ENCODE results near the gene TMPRSS2. TPM values are rescaled to one million over a fixed set of nuclear protein-coding genes. Genes with fewer than 3 reads are reported as not detected.

Gene TMPRSS2
- total RNA-seq, 1 donor from 2014 or later, result 0.61 TPM

DNA sequence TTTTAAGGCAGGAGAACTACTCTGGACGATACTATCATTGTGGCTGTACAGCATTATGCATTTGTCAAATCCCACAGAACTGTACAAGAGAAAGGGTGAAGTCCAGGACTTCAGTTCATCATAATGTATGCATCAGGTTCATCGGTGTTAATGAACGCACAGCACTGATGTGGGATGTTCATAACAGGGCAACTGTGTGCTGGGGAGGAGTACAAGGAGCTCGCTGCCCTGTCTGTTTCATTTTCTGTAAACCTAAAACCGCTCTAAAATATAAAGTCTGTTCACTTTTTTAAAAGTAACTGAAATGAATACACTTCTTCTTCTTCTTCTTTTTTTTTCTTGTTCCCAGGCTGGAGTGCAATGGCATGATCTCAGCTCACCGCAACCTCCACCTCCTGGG is 25.0 kb downstream of the TMPRSS2 start:
- DNase-seq (ENCODE audit: low spot score), result no peak

DNA sequence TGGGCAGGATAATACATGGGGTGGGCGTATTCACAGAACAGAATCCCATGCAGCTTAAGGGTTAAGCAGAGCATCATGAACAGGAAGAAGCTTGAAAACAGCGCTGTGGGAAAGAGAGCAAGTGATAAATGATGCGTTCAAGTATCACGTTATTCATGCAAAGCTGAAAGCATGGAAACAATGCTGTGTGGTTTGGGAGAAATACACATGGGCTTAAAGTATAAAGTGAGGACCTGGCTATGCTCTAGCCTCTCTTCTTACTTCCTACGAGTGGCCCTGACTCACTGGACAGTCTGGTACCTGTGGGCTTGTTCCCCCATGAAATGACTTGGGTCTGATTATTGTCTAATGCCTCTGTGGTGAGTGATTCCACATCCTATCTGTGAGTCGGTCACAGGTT is 25.7 kb downstream of the TMPRSS2 start:
- no peak for DNase-seq (ENCODE audit: low spot score)

DNA sequence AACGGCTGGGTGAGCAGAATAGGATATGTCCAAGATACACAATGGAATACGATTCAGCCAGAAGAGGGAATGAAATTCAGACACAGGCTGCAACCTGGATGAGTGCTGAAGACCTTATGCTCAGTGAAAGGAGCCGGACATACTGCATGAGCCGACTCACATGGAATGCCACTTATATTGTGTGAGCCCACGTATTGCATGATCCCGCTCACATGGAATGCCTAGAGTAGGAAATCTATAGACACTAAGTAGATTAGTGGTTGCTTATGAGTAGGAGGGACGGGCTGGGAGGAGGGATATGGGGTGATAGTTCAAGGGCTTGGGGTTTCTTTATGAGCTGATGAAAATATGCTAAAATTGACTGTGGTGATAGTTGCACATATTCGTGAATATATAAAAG is 26.8 kb downstream of the TMPRSS2 start:
- DNase-seq (ENCODE audit: low spot score), result no peak

DNA sequence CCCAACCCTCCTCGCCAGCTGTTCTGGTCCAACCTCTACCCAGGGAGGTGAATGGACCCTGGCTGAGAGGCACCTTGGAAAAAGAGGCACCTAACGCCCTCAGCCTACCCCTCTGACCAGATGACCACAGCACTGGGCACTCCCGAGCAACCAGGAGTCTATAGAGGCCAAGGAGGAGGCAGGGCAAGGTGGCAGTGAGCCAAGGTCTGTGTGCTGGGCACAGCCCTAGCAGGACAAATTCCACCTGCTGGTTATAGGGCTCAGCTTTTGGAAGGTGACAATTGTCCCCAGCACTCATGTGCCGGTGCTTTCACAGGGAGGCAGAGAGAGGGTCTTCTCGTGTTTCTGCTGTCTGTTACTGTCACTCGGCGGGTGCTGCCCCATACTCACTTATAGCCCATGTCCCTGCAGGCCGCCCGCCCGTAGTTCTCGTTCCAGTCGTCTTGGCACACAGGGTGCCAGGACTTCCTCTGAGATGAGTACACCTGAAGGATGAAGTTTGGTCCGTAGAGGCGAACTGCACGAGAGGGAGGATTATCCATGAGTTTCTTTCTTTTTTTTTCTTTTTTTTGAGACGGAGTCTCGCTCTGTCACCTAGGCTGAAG is 27.8 kb downstream of the TMPRSS2 start:
- DNase-seq (ENCODE audit: low spot score), result no peak

DNA sequence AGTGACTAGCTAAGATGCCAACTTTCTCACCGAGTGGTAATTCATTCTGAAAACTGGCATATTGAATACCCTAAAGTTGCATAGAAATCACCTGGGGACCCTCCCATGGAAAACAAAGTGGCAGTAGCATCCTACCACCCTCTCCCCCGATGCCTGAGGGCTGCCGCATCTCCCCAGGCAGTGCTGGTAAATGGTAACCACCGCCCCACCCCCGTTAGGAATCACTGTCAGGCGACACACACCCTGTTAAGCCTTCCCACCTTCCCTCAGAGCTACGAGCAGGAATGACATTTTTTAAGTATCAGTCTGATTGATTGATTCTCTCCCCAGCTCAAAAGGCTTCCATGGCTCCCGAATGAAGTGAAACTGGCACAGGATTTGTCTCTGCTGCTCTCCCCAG is 28.3 kb downstream of the TMPRSS2 start:
- DNase-seq (ENCODE audit: low spot score), result no peak

DNA sequence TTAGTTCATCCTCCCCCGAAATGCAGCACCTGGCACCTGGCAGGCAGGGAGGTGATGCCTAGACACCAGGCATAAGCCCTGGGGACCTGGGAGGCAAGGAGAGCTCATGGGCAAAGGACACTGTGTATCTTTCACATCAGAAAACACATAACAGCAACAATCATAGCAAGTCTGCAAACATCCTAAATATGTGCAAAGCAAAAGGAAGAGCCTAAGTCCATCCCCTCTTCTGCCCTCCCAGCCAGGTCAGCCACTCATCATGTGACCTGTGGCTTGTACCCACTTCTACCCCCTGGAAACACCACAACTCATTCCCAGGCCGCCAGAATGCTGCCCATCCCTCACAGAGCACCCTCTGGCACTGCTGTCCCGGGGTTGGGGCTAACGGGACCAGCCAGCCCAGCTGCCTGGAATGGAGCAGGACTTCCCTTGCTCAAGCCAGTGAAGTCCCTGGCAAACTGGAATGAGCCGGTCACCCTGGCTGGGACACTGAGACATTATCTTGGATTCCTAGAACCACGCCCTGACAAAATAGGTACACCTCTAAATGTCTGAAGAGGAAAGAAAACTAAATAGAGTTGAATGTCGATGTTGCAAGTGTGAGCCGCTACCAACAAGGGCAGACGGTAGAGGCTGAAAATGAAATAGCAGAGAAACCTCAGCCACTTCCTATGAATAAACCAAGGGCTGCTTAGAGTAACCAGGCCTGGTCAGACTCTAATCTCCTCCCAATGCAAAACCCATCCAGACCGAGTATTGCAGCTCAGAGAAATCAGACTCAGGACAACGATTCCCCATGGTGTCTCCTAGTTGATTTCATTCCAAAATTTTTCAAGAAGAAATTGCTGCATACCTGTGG is 29.4 kb downstream of the TMPRSS2 start:
- DNase-seq (ENCODE audit: low spot score), result no peak

DNA sequence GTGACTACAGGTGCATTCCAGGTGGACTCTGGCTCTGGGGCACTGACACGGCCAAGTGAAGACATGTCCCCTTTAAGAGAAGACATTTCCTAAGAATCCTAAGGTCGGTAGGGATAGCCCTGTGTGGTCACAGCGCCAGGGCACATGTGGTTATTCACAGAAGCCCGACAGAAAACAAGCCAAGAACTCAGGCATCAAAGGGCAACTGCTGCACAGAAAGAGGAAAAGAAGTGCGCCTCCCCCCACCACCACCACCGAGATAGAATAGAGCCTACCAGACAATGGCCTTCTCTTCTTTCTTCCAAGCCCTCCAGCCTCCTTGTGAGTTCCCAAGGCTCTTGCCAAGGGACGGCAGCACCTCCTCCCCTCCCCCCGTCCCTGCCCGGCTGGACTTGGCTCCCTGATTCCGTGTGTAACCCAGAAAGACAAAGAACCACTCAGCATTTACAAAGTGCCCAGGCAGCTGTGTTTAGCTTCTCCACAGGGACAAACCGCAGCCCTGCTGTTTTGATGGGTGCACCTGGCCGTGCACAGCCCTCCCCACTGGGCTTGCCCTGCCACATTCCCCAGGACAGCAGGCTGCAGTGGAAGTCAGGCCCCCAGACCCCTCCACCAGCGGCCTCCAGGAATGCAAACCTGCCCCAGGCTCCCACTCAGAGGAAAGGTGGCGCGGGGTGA is 30.2 kb downstream of the TMPRSS2 start:
- DNase-seq (ENCODE audit: low spot score), result no peak

DNA sequence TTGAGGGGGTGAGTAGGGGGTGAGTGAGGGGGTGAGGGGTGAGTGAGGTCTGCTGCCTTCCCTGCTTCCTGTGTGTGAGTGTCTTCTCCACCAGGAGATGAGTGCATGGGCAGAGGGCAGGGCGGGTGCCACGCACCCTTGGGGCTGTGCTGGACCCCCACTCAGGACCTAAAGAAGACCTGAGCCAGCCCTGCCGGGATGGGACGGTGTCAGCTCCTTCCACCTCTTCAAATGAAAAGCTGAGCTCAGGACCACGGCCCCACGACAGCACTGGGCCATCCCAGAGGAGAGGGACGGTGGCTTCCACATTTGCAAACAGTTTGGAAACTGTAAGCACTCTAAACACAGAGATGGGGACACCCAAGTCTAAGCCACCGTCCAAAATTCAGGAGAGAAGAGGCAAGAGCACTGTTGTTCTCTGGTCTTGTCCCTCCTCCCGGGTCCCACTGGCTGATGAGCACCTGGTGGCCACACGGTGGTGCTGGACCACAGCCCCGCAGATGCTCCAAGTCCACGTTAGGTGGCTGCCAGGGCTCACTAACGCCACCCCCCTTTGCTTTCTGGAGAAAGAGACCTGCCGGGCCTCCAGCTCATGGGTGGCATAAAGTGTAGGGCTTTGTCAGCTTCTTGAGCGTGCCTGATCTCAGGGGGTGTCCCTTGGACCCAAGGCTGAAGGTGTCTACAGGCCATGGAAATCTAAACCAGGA is 32.1 kb downstream of the TMPRSS2 start:
- no peak for DNase-seq (ENCODE audit: low spot score)

DNA sequence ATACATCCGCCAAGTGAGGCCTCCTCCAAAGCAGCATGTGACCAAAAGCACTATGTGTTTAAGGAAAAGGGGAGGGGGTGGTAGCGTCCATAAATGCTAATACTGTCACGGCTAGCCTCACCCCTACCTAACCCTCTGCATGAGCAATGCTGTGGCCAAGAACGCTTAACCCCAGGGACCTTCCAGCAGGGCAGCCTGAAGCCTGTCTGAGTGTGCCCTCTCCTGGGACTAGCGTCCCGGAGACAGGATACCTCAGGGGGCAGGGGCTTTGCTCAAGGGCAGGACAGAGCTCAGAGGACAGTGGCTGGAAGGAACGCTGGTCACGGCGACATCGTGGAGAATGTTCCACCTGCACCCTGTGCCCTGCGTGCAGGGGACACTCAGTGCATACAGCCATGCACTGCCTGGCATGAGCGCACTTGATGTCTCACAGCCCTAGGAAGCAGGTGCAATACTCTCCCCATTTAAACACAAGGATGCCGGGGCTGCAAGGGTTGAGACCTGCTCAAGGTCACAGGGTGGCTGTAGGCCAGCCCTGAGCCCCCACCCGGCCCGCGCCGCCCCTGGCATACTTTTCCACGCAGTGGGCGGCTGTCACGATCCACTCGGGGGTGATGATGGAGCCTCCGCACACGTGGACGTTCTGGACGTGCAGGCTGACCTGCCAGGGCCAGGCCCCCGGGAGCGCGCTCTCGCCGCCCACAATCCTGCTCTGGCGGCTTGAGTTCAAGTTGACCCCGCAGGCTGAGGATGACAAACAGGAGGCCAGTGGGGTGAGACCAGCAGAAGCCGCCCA is 35.0 kb downstream of the TMPRSS2 start:
- DNase-seq (ENCODE audit: low spot score), result no peak

DNA sequence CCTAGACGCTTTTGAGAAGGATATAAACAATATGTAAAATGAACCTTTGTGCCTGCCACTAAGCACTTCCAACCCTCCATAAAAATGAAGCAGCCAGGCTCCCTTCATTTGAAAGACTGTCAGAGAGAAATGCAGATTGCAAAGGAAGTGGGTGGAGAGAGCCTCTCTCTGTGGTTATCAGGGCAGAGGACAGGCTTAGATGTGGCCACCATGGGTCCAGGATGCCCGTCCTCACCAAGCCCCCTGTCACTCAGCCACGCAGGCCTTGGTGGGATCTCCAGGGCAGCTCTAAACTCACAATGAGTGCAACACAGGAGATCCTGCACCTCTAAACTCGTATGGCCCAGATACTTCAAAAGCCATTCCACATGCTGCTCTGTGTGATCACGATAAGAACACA is 37.9 kb downstream of the TMPRSS2 start:
- DNase-seq (ENCODE audit: low spot score), result no peak

DNA sequence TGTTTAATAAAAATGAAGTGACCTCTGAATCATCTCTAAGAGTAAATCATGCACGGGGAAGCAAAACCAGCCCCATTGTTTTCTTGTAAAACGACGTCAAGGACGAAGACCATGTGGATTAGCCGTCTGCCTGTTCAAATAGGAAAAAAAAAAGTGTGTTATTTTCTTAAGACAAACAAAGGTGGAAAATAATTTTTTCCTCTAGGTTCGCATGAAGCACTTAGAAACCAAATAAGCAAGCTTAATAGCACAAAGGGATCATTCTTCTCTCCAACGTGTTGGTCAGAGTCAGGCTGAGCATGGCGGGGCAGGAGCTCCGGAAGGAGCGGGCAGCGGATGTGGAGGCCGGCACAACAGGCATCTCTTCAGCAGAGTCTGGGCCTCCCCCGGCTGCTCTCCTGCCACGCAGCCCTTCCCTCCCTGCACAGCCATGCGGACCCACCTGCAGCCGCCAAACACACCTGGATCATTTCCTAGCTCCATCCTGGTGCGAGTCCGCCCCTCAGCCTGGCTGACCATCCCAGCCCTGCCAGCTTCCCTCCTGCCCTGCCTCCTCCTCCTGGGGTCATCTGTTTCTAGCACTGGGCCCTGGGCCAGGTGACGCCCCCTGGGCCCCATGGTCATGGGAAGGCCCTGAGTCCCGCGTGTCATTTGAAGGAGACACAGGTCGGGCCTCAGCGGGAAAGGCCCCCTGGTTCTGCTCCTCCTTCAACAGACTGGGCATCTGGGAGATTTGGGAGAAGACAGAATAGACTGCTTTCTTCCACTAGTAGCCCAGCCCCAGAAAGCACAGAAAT is 41.7 kb downstream of the TMPRSS2 start:
- DNase-seq (ENCODE audit: low spot score), result no peak

DNA sequence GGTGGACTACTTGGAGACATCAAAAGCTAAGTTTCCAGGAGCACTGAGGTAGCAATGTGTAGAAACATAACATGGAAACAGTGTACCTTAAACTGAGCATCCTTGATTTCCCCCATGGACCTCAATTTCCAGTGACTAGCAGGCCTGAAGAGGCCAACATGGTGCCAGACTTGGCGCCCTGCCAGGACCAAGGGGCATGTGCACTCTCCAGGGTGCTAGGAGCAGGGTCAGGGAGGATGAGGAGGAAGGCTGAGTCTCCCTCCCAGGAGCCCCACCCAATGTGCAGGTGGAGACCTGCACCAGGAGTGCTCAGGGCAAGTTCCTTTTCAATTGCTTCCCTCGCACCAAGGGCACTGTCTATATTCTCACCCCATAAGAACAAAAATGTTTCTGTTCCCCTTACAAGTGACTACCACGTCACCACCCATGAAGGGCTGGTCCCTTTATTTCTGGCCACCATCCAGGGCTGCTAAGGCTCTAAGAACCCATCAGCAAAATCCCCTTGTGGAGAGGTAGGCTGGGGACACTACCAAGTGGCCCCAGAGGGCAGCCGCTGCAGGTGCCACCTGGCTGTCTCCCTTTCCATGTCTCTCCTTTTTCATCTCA is 42.7 kb downstream of the TMPRSS2 start:
- DNase-seq (ENCODE audit: low spot score), result no peak

DNA sequence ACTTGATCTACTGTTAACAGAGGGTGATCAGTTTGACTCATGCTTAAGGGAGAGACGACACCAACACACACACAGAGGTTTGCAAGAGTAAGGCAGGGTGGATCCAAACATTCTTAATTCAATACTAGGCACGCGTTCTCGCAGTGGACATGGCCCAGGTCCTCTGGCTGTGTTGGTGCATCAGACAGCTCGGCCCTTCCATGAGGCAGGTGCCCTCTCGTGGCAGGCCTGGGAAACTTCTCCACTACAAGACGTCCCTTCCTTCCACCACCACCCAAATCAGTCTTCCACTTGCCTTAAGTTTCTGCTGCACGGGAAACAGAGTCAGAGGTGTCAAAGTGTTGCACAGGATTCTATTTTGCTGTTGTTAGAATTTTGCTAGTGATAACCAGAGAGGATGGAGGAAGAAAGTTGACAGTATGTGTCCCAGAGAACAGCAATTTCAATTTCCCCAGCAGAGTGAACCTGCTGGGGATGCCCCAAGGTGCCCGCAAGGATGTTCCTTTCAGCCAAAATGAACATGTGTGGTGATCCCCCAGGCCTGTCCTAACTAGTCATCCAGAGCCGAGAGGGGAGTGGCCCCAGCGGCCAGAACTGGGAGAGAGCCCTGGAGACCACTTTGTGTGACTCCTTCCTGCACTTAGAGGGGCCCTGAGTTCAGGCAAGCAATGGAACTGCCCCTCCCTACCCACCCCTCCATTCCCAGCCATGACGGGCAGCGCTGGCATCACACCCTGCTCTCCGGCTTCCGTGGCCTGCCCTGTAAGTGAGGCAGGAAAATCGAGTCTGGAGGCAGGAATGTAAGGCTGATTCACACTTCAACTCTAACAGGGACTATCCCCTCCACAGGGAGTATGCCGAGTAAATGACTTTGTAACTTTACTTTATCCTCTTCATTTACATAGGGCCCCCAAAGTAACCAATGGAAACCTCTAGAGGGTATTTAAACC is 47.1 kb downstream of the TMPRSS2 start:
- no peak for DNase-seq (ENCODE audit: low spot score)

DNA sequence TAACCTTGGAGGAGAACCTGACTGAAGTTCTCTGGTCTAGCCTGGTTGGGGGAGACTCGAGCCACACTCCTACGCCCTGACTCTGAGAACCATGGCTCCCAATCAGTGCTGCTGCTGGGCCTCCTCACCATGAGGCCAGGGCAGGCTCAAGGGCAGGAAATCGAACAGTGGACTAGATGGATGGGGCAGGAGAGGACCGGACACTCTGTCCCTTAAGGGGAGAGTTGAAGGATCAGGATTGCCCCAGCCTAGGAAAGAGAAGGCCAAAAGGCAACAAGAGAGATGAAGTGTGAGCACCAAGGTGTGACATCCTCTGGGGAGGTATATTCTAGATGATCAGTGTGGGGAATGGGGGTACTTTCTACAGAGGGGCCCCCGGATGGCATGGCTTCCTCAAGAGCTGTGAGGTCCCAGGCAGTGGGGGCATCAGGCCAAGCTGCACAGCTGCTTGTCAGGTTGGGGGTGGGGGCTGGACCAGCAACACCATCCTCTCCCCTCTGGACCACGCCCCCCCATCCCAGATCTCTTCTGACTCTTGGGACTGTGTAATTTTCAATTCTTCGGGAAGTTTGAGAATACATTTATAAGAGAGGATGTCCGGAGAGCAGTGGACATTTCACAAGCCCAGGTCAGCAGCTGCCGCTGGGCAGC is 47.9 kb downstream of the TMPRSS2 start:
- no peak for DNase-seq (ENCODE audit: low spot score)

DNA sequence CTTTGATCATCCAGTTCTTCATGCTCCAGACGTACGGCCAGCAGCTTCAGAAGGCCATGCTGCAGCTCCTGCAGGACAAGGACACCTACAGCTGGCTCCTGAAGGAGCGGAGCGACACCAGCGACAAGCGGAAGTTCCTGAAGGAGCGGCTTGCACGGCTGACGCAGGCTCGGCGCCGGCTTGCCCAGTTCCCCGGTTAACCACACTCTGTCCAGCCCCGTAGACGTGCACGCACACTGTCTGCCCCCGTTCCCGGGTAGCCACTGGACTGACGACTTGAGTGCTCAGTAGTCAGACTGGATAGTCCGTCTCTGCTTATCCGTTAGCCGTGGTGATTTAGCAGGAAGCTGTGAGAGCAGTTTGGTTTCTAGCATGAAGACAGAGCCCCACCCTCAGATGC is 49.4 kb downstream of the TMPRSS2 start:
- DNase-seq (ENCODE audit: low spot score), result no peak

DNA sequence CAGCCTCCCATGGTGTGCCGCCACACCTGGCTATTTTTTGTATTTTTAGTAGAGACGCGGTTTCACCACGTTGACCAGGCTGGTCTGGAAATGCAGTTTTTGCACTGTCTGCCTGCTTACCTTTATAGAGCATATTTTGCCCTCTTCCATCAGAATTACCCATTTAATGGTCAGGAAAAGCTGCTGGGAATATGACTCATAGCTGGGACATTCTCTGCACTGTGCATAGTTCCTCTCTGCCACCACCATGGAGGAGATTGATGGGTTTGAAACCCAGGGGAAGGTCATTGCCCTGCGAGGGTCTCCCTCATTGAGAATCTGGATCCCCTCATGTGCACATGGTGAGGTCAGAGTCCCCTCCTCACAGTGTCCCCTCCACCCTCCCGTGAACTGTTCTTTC is 49.8 kb downstream of the TMPRSS2 start:
- DNase-seq (ENCODE audit: low spot score), result no peak

DNA sequence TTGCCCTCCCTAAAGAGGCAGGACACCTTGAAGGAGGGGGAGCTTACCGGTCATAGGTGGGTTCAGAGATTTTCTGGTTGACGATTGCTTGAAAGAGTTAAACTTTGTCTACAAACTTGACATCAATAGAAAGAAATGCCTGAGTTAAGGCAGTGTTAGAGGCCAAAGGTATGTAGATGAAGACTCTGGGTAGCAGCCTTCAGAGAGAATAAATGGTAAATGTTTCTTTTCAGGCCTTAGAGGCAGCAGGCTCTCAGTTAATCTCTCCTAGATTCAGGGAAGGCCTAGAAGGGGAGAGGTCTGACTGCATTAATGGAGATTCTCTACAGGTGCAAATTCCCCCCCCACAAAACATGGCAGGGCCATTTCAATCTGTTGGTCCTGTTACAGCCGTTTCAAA is 54.2 kb downstream of the TMPRSS2 start:
- no peak for DNase-seq (ENCODE audit: low spot score)

DNA sequence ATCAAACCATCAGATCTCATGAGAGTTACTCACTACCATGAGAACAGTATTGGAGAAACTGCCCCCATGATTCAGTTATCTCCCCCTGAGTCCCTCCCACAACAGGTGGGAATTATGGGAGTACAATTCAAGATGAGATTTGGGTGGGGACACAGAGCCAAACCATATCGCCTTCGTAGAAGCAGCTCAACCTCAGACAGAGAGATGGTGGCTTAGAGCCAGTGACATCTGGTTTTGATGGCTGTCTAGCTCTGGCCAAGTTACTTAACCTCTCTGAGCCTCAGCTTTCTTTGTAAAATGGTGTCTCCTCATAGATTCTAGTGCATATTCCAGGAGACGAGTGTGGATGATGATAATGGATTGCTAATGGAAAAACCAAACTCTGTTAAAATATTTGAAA is 54.8 kb downstream of the TMPRSS2 start:
- DNase-seq (ENCODE audit: low spot score), result no peak
